NT2/D1 (cell line): ENCODE results near the gene KCNS3.

Source experiments
- SUZ12 ChIP-seq: IDR thresholded peaks from 2 replicates; pipeline ENCODE4 v1.6.1; 2011; ENCODE audit not compliant: insufficient read length, insufficient read depth; ENCODE audit errors: extremely low read depth
- YY1 ChIP-seq: IDR thresholded peaks from 2 replicates; pipeline ENCODE4 v1.6.1; 2011; ENCODE audit not compliant: insufficient read length, insufficient read depth
- ZNF274 ChIP-seq: IDR thresholded peaks from 2 replicates; pipeline ENCODE4 v1.6.1; 2011; ENCODE audit warnings: mild to moderate bottlenecking, low read depth, low read length

DNA sequence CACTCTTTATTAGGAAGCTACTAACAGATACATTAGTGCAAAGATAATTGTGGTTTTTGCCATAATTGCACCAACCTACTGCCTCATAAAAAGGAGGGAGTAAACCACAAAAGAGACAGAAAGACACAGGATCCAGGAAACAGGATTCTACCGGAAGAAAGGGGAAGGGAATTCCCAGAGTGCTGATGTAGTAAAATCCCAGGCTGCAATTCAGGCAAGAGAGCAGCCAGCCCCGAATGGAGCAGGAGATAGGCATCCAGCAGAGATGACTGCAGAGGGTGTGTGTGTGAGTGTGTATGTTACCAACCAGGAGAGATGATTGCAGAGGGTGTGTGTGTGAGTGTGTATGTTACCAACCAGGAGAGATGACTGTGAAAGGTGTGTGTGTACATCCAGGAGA lies 84.4 kb downstream of the KCNS3 start:
- TF ChIP-seq ZNF274 (no peak), SUZ12 (no peak), YY1 (no peak)
